ENCODE measurements around the gene GNMT. TPM values are rescaled to one million over a fixed set of nuclear protein-coding genes. Genes with fewer than 3 reads are reported as not detected.
A peak's percentile ranks its signal among the peaks of the same experiment; 100 is the strongest.

The GNMT gene
- total and polyA plus RNA-seq, 9 of the 15 experiments (the other 6 are each of a cell fraction or from before 2014, with no cell fraction given): 0.11 to 0.29 (median 0.15) TPM; not detected in 6

DNA sequence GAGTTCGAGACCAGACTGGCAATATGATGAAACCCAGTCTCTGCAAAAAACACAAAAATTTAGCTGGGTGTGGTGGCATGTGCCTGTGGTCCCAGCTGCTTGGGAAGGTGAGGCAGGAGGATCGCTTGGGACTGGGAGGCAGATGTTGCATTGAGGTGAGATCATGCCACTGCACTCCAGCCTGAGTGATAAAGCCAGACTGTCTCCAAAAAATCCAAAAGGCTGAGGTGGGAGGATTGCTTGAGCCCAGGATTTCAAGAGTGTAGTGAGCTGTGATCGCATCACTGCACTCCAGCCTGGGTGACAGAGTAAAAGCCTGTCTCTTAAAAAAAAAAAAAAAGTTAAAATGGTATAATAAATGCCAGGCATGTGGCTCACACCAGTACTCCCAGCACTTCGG lies 46.0 kb upstream of the GNMT start:
- in situ Hi-C loops (cut with MboI) (no loop called here), intact Hi-C loops (cut with micrococcal nuclease) (no loop called here)
- no peak for DNase-seq (ENCODE audit: extremely low read depth in 1 of 4, low spot score in 3 of 4)
- Histone ChIP-seq H3K9ac (ENCODE audit: insufficient read depth in 1 of 2, low read depth in 2 of 2, low read length in 2 of 2) (no peak overlapping the region), H2AFZ (ENCODE audit: low read depth, low read length) (no peak overlapping the region), H3K4me3 (no peak overlapping the region), H3K4me2 (ENCODE audit: insufficient read depth, low read length) (no peak overlapping the region), H3K79me2 (ENCODE audit: control insufficient read depth, insufficient read depth, low read length) (no peaks in the 10 kb centered on the region), H3K27me3 (ENCODE audit: control insufficient read depth in 2 of 2, insufficient read depth in 2 of 2, low read length in 2 of 2) (no peaks in the 10 kb centered on the region), H4K20me1 (replicated peaks; ENCODE audit: control insufficient read depth, insufficient read depth, low read length) (no peaks in the 10 kb centered on the region), H3K27ac (ENCODE audit: extremely low read depth, low read depth, low read length) (no peak overlapping the region), H3K9me1 (ENCODE audit: control insufficient read depth, insufficient read depth, low read length) (no peaks in the 10 kb centered on the region), H3K4me1 (replicated peaks in 1 of 2; ENCODE audit: control insufficient read depth in 2 of 2, insufficient read depth in 2 of 2, low read length in 2 of 2) (peaks cover 0 to 9% of the 10 kb centered on the region in 2 experiments; a peak in 2 of 5 replicates), H3K9me3 (replicated peaks; ENCODE audit: control insufficient read depth, insufficient read depth, low read depth, low read length) (no peaks in the 10 kb centered on the region), H3K36me3 (ENCODE audit: control insufficient read depth, insufficient read depth, low read length) (no peaks in the 10 kb centered on the region)
- peak; percentile 50 for ATAC-seq
- no peak for FAIRE-seq
- BruUV-seq (replicated peaks): no TSS peak
- 17% methylated on average over 4 of the region's 4 CpGs for WGBS (ENCODE audit: insufficient coverage, low coverage, missing lambda C conversion rate)
- CTCF ChIA-PET (ENCODE audit: low intra/inter-chr PET ratio): no interaction called here
- POLR2A ChIA-PET: interaction anchor here (0.6 to 2.4 kb wide), 12 partner anchors 8 to 1066 kb away, joined by 3 to 6 read pairs (median 3); partner anchors contain the start of gene RPL7L1
- TF ChIP-seq ZNF175 (CRISPR knock-in tag; IDR thresholded peaks at IDR 0.05; ENCODE audit: low read depth) (no peak), ZNF431 (CRISPR knock-in tag; IDR thresholded peaks at IDR 0.05) (no peak), ZNF124 (CRISPR knock-in tag; IDR thresholded peaks at IDR 0.05) (no peak), RFX7 (CRISPR knock-in tag; IDR thresholded peaks at IDR 0.05) (no peak), ZNF253 (CRISPR knock-in tag; conservative IDR thresholded peaks at IDR 0.05) (no peak), IRF2 (CRISPR knock-in tag; IDR thresholded peaks at IDR 0.05) (no peak), CREBBP (IDR thresholded peaks at IDR 0.05; ENCODE audit: low read depth, low read length) (no peak)
- TF ChIP-seq, protein P1, sequence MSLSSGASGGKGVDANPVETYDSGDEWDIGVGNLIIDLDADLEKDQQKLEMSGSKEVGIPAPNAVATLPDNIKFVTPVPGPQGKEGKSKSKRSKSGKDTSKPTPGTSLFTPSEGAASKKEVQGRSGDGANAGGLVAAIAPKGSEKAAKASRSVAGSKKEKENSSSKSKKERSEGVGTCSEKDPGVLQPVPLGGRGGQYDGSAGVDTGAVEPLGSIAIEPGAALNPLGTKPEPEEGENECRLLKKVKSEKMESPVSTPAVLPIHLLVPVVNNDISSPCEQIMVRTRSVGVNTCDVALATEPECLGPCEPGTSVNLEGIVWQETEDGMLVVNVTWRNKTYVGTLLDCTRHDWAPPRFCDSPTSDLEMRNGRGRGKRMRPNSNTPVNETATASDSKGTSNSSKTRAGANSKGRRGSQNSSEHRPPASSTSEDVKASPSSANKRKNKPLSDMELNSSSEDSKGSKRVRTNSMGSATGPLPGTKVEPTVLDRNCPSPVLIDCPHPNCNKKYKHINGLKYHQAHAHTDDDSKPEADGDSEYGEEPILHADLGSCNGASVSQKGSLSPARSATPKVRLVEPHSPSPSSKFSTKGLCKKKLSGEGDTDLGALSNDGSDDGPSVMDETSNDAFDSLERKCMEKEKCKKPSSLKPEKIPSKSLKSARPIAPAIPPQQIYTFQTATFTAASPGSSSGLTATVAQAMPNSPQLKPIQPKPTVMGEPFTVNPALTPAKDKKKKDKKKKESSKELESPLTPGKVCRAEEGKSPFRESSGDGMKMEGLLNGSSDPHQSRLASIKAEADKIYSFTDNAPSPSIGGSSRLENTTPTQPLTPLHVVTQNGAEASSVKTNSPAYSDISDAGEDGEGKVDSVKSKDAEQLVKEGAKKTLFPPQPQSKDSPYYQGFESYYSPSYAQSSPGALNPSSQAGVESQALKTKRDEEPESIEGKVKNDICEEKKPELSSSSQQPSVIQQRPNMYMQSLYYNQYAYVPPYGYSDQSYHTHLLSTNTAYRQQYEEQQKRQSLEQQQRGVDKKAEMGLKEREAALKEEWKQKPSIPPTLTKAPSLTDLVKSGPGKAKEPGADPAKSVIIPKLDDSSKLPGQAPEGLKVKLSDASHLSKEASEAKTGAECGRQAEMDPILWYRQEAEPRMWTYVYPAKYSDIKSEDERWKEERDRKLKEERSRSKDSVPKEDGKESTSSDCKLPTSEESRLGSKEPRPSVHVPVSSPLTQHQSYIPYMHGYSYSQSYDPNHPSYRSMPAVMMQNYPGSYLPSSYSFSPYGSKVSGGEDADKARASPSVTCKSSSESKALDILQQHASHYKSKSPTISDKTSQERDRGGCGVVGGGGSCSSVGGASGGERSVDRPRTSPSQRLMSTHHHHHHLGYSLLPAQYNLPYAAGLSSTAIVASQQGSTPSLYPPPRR (CRISPR knock-in tag; IDR thresholded peaks at IDR 0.05; ENCODE audit: borderline replicate concordance): no peak

All from K562 (cell line).